GM21576 (cell line): Measurements from ENCODE around the gene THAP3.
"Not testable (repeated sequence)": the region's sequence is repeated elsewhere in the genome, so short reads cannot be mapped to it uniquely, and the experiment has no call there.

Source experiments
- ATAC-seq: cut with Tn5 transposase; IDR thresholded peaks from one replicate; pipeline ENCODE4 v1.9.1; 2021; ENCODE audit warnings: mild to moderate bottlenecking, moderate library complexity; ENCODE audit not compliant: unreplicated experiment

Gene THAP3

GRCh38 chr1:6632588-6633514 is 8.2 kb downstream of the THAP3 start:
- no peak for ATAC-seq

- ATAC-seq = no peak
These were observed 9.8 kb downstream of the THAP3 start for GRCh38 chr1:6634371-6635052.

- no peak for ATAC-seq
These were observed 10.7 kb downstream of the THAP3 start for GRCh38 chr1:6635161-6635909.

DNA sequence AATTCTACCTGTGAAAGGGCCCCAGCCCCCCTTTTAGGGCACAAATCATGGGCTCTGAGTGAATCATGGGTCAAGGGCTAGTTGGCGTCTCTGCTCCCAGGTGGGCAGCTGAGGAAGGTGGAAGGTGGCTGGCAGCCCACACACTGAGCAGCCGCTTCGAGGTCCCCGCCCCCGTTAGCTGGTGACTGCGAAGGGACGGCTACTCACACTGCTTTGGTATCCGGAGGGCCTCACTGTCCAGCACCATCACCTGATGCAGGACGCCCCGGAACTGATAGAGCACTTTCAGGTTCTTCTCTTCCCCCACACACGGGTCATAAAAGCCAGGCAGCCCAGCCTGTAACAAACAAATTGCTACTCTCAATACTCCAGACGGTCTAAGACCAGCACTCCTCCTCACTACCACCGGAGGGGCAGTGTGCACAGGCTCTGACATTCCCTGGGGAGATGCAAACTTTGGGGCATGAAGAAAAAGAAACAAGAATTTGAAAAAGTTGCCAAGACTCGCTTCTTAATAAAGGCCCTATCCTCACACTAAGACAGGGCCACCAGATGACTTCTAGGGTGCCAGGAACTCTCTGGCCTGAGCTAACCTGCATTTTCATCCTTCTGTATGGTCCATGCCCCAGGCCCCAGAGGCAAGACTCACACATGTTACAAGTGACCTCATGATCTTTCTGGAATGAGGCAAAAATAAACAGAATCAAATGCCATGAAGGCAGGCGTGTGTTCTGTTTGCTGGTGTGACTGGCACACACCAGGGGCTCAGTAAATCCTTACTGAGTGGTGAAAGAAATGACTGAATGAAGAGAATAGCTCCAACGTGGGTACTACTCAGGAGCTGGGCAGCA is 11.5 kb downstream of the THAP3 start:
- ATAC-seq = no peak

DNA sequence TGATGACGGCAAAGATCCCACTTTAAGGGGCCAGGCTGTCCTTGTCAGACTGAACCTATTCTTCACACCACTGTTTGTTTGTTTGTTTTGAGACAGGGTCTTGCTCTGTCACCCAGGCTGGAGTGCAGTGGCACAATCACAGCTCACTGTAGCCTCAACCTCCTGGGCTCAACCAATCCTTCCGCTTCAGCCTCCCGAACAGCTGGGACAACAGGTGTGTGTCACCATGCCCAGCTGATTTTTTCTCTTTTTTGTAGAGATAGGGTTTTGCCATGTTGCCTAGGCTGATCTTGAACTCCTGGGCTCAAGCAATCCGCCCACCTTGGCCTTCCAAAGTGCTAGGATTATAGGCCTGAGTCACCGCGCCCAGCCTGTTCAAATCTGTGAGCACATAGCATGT is 12.1 kb downstream of the THAP3 start:
- not testable (repeated sequence) for ATAC-seq

GRCh38 chr1:6637770-6638169 is 13.1 kb downstream of the THAP3 start:
- ATAC-seq = no peak

DNA sequence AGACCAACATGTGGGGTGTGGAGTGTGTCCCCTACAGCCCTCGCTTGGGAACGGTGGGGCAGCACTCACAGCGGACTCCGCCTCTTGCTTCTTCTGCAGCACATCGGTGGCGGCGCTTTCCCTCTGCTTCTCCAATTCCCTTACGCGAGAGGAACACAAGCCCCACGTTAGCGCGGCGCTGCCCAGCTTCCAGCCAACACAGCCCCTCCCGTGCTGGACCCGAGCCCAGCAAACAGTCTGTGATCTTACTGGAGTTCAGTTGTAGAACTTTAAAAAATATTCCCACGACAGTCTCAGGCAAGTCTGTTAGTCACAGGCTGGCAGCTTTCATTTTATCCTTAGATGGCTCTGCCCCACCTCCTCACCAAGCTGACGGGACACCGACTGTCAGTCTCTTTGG is 13.6 kb downstream of the THAP3 start:
- ATAC-seq = no peak

DNA sequence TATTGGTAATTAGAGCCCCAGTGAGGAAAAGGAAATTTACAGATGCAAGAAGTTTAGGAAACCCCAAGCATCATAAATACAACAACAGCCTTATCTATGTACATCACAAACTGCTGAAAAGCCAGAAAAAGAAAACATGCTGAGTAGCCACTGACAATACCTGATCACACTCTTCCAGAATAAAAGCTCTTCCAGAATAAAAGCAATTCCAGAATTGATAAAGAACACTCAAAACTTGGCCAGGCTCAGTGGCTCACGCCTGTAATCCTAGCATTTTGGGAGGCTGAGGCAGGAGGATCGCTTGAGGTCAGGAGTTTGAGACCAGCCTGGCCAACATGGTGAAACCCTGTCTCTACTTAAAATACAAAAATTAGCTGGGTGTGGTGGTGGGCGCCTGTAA is 16.2 kb downstream of the THAP3 start:
- ATAC-seq = not testable (repeated sequence)

DNA sequence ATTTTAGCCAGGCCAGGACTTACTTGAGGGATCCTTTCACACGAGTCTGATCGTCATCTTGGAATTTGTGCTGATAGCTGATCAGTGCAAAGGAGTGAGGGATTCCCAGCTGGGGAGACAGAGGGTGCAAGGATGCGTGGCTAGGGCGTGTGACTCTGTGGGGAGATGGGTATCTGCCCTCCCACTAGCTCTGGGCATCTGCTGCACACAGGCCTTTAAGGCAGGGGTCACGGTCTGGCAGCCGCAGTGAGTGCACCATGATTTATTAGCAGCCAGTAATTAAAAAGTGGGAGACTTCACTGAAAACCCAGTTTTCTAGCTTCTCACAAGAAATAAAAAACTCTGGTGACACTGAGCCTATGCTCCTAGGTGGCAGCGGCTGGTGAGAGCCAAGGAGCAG is 20.4 kb downstream of the THAP3 start:
- no peak for ATAC-seq

- no peak for ATAC-seq
These were observed 22.0 kb downstream of the THAP3 start for GRCh38 chr1:6646499-6647148.

DNA sequence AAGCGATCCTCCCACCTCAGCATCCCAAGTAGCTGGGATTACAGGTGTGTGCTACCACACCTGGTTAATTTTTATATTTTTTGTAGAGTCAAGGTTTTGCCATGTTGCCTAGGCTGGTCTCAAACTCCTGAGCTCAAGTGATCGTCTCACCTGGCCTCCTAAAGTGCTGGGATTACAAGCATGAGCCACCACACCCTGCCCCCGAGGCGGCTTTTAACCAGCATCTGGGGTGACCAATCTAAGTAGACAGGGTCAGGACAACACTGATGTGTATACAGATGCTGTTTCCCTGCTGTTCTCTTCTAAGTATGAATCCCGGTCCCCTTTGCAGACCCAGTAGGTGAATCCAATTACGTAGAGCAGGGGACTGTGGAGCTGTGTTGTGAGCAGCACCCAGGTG is 23.9 kb downstream of the THAP3 start:
- ATAC-seq = no peak

GRCh38 chr1:6651909-6652308 is 27.2 kb downstream of the THAP3 start:
- ATAC-seq = no peak

- no peak for ATAC-seq
These were observed 28.3 kb downstream of the THAP3 start for GRCh38 chr1:6652986-6653385.

DNA sequence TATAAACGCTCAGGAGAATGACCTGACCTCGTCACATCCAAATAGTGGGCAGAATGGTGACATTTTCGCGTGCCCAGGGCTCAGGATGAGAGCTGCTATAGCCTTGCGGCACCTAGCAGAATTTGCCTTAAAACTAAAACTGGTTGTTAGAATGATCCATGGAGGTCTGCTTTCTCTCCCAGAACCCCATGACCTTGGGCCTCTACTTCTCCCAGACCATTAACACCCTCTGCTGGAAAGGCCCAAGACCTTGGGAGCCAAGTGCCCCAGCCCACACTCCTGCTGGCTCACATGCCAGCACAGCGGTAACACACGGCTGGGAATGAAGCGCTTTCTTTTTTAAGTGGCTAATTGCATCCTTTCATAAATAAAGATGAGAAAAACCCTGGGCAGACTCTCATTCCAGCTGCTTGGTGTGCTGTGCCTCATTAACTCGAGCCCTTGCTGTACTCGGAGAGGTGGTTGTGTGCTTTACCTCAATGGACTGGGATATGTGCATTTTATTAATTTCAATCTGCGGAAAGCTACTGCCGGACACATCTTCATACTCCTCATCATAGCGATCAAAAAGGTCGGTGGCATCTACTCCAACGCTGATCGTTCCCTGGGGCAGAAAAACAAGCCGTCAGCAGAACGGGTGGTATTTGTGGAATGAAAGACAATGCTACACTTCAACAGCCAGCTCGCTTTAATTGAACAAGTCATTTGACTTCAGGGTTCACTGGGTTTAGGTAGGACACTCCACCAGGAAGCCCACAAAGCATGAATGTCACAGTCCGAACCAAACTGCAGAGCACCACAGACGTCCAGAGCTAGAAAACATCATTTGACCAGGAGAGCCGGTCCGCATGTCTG is 29.0 kb downstream of the THAP3 start:
- ATAC-seq = no peak

DNA sequence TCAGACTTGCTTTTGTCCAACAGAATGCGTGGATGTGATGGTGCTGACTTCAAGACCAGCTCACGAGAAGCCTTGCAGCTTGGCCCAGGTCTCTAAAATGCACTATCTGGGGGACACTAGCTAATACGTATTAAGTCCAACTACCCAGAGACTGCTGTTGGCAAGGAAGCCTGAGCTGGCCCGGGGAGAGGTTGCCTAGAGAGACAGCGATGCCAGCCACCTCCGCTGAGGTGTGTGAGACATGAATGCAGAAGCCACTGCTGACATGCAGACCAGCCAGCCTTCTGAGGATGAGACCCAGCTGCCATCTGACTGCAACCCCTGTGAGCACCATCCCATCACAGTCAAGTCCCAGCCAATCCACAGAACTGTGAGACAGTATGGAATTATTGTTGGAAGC is 32.5 kb downstream of the THAP3 start:
- no peak for ATAC-seq

DNA sequence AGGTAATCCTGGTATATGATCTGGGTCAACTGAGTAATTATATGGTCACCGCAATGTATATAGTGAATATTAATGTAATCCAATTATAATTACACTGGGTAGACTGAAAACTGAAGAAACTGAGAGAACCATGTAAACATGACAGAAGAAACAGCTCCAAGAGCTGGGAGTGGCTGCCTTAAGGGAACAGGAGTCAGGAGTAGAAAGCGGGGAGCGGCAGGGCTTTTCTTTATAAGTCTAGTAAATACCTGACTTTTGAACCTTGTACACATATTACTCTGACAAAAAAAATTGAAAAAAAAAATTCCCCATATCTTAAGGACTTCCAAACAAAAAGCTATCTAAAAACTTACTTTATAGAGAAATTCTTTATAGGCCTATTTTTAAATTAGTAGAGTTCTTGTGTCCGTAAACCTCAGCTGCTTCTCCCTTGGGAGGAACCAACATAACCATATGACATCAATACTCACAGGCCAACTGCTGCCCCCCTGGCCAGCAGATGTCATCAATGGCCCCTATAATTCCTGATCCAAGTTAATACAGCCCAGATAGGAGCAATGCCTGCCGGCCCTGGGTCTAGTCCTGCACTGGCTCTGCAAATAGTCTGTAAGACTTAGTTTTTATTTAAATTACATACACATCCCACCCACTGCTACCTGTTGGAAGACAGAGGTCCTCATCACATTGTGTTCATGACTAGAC is 33.8 kb downstream of the THAP3 start:
- no peak for ATAC-seq

DNA sequence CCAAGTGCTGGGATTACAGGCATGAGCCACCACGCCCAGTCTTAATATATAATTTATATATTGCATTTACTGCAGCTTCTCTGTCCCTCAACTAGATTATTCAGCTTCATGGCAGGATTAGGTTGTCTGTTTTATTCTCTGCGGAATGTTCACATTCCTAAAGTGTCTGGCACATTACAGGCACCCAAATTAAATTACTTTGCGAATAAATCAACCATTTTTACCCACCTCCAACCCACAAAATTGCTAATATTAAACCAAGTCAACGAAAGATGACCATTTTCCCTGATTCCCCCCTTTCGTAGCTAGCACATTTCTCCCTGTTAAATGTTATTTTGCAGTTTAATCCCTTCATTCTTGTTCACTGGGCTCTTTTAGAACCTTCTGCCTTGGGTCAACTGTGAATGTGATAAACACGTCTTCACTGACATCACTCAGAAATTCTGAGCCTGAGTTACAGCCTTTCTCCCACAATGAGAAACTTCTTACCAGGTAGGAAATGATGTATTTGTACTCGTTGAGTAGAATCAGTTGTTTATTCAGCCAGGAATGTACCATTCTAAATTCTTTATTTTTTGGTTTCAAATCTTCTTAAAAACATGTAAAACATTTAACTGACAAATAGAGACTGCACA is 35.9 kb downstream of the THAP3 start:
- no peak for ATAC-seq

- ATAC-seq = not testable (repeated sequence)
These were observed 37.8 kb downstream of the THAP3 start for GRCh38 chr1:6662468-6662867.
